ENCODE data around the gene RASGRP3. TPM values are rescaled to one million over a fixed set of nuclear protein-coding genes. Genes with fewer than 3 reads are reported as not detected.
A peak's percentile ranks its signal among the peaks of the same experiment; 100 is the strongest.

RASGRP3 gene
- total and polyA plus RNA-seq, 9 of the 15 experiments (the other 6 are each of a cell fraction or from before 2014, with no cell fraction given) = 0.18 to 1.7 (median 1.2) TPM

DNA sequence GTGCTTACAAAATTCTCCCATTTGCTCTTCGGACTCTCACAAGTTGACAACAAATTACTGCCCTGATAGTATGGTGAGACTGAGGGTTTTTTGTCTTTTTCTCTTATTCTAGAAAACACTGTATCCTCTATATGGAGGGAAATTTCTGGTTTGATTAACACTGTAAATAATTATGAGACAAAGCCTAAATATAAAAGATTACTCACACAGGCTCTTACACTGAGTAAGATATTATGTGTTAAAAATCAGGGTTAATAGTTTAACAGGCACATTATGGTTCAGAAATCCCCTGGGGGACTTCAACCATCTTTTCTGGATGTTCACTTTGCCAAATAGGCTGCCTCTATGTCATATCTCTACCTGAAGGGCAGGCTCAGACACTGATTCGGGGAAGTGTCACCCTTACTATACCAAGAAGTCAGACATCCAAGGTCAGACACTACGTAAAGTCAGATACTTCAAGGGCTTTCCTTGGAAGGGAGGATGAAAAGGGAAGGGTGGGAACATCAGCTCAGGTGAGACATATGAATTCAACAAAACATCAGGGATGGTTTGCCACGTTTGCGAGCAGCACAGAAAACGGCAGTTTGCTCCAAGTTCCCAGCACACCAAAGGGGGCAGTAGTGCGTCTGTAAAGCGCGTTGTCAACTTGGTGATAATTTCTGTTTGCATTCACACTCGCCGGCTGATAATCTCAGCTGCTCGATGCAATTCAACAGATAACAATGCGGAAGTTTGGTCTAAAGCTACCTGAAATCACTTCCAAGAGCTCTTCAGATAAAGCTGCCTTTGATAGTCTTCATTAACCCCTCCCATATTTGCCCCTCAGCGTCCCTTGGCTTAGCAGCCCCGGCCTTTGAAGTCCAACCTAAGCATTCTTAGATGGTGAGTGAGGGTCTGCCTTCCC lies 972 bp upstream of the RASGRP3 start (continued):
- TF ChIP-seq, protein P1, sequence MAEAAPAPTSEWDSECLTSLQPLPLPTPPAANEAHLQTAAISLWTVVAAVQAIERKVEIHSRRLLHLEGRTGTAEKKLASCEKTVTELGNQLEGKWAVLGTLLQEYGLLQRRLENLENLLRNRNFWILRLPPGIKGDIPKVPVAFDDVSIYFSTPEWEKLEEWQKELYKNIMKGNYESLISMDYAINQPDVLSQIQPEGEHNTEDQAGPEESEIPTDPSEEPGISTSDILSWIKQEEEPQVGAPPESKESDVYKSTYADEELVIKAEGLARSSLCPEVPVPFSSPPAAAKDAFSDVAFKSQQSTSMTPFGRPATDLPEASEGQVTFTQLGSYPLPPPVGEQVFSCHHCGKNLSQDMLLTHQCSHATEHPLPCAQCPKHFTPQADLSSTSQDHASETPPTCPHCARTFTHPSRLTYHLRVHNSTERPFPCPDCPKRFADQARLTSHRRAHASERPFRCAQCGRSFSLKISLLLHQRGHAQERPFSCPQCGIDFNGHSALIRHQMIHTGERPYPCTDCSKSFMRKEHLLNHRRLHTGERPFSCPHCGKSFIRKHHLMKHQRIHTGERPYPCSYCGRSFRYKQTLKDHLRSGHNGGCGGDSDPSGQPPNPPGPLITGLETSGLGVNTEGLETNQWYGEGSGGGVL (CRISPR knock-in tag; IDR thresholded peaks at IDR 0.05) = no peak
- TF ChIP-seq RCOR1 (IDR thresholded peaks at IDR 0.05; ENCODE audit: borderline replicate concordance in 1 of 2, low read depth in 2 of 2, low read length in 2 of 2) = peak in 1 of 2 experiments; percentile 96; a peak in 2 of 4 replicates
- TF ChIP-seq EWSR1 (IDR thresholded peaks at IDR 0.05; ENCODE audit: borderline replicate concordance, low read depth, partially characterized antibody) = no peak
- 0 out of 2 replicates have a peak, but pooled peaks have one; percentile 42 for TF ChIP-seq RNF2 (IDR thresholded peaks at IDR 0.05)
- TF ChIP-seq, protein P2, sequence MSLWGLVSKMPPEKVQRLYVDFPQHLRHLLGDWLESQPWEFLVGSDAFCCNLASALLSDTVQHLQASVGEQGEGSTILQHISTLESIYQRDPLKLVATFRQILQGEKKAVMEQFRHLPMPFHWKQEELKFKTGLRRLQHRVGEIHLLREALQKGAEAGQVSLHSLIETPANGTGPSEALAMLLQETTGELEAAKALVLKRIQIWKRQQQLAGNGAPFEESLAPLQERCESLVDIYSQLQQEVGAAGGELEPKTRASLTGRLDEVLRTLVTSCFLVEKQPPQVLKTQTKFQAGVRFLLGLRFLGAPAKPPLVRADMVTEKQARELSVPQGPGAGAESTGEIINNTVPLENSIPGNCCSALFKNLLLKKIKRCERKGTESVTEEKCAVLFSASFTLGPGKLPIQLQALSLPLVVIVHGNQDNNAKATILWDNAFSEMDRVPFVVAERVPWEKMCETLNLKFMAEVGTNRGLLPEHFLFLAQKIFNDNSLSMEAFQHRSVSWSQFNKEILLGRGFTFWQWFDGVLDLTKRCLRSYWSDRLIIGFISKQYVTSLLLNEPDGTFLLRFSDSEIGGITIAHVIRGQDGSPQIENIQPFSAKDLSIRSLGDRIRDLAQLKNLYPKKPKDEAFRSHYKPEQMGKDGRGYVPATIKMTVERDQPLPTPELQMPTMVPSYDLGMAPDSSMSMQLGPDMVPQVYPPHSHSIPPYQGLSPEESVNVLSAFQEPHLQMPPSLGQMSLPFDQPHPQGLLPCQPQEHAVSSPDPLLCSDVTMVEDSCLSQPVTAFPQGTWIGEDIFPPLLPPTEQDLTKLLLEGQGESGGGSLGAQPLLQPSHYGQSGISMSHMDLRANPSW (CRISPR knock-in tag; IDR thresholded peaks at IDR 0.05) = no peak
- TF ChIP-seq, protein P3, sequence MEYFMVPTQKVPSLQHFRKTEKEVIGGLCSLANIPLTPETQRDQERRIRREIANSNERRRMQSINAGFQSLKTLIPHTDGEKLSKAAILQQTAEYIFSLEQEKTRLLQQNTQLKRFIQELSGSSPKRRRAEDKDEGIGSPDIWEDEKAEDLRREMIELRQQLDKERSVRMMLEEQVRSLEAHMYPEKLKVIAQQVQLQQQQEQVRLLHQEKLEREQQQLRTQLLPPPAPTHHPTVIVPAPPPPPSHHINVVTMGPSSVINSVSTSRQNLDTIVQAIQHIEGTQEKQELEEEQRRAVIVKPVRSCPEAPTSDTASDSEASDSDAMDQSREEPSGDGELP (CRISPR knock-in tag; IDR thresholded peaks at IDR 0.05; ENCODE audit: borderline replicate concordance) = 0 out of 2 replicates have a peak, but pooled peaks have one; percentile 5
- TF ChIP-seq, protein P4, sequence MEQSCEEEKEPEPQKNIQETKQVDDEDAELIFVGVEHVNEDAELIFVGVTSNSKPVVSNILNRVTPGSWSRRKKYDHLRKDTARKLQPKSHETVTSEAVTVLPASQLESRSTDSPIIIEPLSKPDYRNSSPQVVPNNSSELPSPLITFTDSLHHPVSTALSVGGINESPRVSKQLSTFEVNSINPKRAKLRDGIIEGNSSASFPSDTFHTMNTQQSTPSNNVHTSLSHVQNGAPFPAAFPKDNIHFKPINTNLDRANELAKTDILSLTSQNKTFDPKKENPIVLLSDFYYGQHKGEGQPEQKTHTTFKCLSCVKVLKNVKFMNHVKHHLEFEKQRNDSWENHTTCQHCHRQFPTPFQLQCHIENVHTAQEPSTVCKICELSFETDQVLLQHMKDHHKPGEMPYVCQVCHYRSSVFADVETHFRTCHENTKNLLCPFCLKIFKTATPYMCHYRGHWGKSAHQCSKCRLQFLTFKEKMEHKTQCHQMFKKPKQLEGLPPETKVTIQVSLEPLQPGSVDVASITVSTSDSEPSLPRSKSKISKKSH (CRISPR knock-in tag; IDR thresholded peaks at IDR 0.05) = no peak
- peak; percentile 44 to 56; a peak in 1 of 4 replicates for TF ChIP-seq KDM1A (IDR thresholded peaks at IDR 0.05)
- TF ChIP-seq, protein P5, sequence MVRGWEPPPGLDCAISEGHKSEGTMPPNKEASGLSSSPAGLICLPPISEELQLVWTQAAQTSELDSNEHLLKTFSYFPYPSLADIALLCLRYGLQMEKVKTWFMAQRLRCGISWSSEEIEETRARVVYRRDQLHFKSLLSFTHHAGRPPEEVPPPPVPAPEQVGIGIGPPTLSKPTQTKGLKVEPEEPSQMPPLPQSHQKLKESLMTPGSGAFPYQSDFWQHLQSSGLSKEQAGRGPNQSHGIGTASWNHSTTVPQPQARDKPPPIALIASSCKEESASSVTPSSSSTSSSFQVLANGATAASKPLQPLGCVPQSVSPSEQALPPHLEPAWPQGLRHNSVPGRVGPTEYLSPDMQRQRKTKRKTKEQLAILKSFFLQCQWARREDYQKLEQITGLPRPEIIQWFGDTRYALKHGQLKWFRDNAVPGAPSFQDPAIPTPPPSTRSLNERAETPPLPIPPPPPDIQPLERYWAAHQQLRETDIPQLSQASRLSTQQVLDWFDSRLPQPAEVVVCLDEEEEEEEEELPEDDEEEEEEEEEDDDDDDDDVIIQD (CRISPR knock-in tag; IDR thresholded peaks at IDR 0.05) = no peak
- TF ChIP-seq, protein P6, sequence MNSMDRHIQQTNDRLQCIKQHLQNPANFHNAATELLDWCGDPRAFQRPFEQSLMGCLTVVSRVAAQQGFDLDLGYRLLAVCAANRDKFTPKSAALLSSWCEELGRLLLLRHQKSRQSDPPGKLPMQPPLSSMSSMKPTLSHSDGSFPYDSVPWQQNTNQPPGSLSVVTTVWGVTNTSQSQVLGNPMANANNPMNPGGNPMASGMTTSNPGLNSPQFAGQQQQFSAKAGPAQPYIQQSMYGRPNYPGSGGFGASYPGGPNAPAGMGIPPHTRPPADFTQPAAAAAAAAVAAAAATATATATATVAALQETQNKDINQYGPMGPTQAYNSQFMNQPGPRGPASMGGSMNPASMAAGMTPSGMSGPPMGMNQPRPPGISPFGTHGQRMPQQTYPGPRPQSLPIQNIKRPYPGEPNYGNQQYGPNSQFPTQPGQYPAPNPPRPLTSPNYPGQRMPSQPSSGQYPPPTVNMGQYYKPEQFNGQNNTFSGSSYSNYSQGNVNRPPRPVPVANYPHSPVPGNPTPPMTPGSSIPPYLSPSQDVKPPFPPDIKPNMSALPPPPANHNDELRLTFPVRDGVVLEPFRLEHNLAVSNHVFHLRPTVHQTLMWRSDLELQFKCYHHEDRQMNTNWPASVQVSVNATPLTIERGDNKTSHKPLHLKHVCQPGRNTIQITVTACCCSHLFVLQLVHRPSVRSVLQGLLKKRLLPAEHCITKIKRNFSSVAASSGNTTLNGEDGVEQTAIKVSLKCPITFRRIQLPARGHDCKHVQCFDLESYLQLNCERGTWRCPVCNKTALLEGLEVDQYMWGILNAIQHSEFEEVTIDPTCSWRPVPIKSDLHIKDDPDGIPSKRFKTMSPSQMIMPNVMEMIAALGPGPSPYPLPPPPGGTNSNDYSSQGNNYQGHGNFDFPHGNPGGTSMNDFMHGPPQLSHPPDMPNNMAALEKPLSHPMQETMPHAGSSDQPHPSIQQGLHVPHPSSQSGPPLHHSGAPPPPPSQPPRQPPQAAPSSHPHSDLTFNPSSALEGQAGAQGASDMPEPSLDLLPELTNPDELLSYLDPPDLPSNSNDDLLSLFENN (IDR thresholded peaks at IDR 0.05; ENCODE audit: low read depth in 2 of 2, low read length in 2 of 2) = no peak
- TF ChIP-seq MCM2 (IDR thresholded peaks at IDR 0.05; ENCODE audit: low read depth) = no peak

Data from K562 (cell line).